C1 segment of cervical spinal cord (tissue), 14 donors: ENCODE data around the gene RAB39A.
"Not testable (repeated sequence)": the region's sequence is repeated elsewhere in the genome, so short reads cannot be mapped to it uniquely, and the experiment has no call there.

Experiments
- DNase-seq, 14 donors: peaks; one replicate each; lab custom pipeline; 2025; lab: John Stamatoyannopoulos, UW

The RAB39A gene

GRCh38 chr11:107928046-107928766, at the start of gene RAB39A:
Gene RAB39A (plus strand): TSS chr11:107928448. CDS start chr11:107928569, 121 bp downstream.
- DNase-seq, result peak; percentile 13 to 96 (median 86)

GRCh38 chr11:107881471-107881870, 46.8 kb upstream of the RAB39A start:
- not testable (repeated sequence) for DNase-seq

- no peak for DNase-seq
Observed at GRCh38 chr11:107882095-107882820, 46.0 kb upstream of the RAB39A start.

GRCh38 chr11:107898270-107898669, 30.0 kb upstream of the RAB39A start:
- no peak for DNase-seq

- no peak for DNase-seq
Observed at GRCh38 chr11:107908211-107908610, 20.0 kb upstream of the RAB39A start.

- DNase-seq, result not testable (repeated sequence)
Observed at GRCh38 chr11:107912415-107912814, 15.8 kb upstream of the RAB39A start.

- no peak for DNase-seq
Observed at GRCh38 chr11:107915229-107915628, 13.0 kb upstream of the RAB39A start.

- peak in 2 of 14 donors; percentile 0 to 11 for DNase-seq
Observed at GRCh38 chr11:107916671-107917241, 11.5 kb upstream of the RAB39A start.

GRCh38 chr11:107921997-107922396, 6.3 kb upstream of the RAB39A start:
- no peak for DNase-seq

GRCh38 chr11:107923519-107923918, 4.7 kb upstream of the RAB39A start:
- not testable (repeated sequence) for DNase-seq

GRCh38 chr11:107924306-107924705, 3.9 kb upstream of the RAB39A start:
- no peak for DNase-seq

- DNase-seq, result no peak
Observed at GRCh38 chr11:107927559-107927958, 689 bp upstream of the RAB39A start.

GRCh38 chr11:107928767-107929507, 689 bp downstream of the RAB39A start:
- DNase-seq, result peak in 10 of 14 donors; percentile 7 to 72 (median 52)

- peak in 5 of 14 donors; percentile 1 to 22 (median 11) for DNase-seq
Observed at GRCh38 chr11:107929611-107930200, 1.5 kb downstream of the RAB39A start.

- DNase-seq, result no peak
Observed at GRCh38 chr11:107931206-107931605, 3.0 kb downstream of the RAB39A start.

- no peak for DNase-seq
Observed at GRCh38 chr11:107947904-107948303, 19.7 kb downstream of the RAB39A start.

GRCh38 chr11:107948328-107948727, 20.1 kb downstream of the RAB39A start:
- DNase-seq, result not testable (repeated sequence)

GRCh38 chr11:107951155-107951554, 22.9 kb downstream of the RAB39A start:
- no peak for DNase-seq

- DNase-seq, result no peak
Observed at GRCh38 chr11:107953446-107953845, 25.2 kb downstream of the RAB39A start.

GRCh38 chr11:107956543-107956942, 28.3 kb downstream of the RAB39A start:
- DNase-seq, result no peak

GRCh38 chr11:107957109-107957588, 28.9 kb downstream of the RAB39A start:
- DNase-seq, result peak in 3 of 14 donors; percentile 3 to 19 (median 16)
